GM10248 (cell line): Measurements from ENCODE around the gene ZSWIM5.

Source experiments
- CTCF ChIA-PET: fragments of 300-600 bp; sonication (Branson Sonifier 250); formaldehyde crosslinking; extraction: SDS; loops from one replicate; lab custom pipeline; 2021; ENCODE audit warnings: antibody characterized with exemption; lab: Yijun Ruan, JAX
- POLR2A ChIA-PET: fragments of 350-650 bp; sonication (Branson Sonifier 250); formaldehyde crosslinking; extraction: SDS; loops from one replicate; lab custom pipeline; 2020; ENCODE audit warnings: antibody characterized with exemption; lab: Yijun Ruan, JAX
- DNase-seq: peaks from one replicate; pipeline ENCODE4 v3.0.0; 2012; ENCODE audit errors: extremely low spot score
- CTCF ChIP-seq: IDR thresholded peaks from 2 replicates; pipeline ENCODE4 v1.5.1; 2012; ENCODE audit warnings: mild to moderate bottlenecking, low read depth; ENCODE audit errors: extremely low read depth, missing control alignments, control extremely low read depth

Gene ZSWIM5

DNA sequence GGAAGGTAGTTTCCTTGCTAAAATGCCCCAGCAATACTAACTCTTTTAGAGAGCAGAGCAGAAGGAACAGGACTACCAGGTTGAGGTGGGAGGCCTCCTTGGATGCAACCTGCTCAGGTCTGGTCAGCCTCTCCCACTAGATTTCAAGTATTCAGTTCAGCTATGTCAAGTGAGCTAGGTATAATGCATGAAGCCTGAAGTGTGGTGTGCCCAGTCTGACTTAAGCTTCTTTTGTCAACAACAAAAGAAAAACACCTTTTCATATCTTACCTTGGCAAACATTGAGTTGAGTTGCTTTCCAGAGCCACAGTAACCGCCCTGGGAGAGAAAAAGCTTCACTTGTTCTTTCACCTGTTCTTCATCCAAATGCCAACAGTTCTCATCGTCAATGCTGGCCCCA lies 146.6 kb downstream of the ZSWIM5 start:
- TF ChIP-seq CTCF, result no peak
- POLR2A ChIA-PET, result no interaction called here
- CTCF ChIA-PET, result interaction anchor here (1.0 to 1.7 kb wide), 2 partner anchors 9 to 33 kb away, joined by 3 to 4 read pairs; no protein-coding TSS in a partner anchor
- DNase-seq, result no peak

DNA sequence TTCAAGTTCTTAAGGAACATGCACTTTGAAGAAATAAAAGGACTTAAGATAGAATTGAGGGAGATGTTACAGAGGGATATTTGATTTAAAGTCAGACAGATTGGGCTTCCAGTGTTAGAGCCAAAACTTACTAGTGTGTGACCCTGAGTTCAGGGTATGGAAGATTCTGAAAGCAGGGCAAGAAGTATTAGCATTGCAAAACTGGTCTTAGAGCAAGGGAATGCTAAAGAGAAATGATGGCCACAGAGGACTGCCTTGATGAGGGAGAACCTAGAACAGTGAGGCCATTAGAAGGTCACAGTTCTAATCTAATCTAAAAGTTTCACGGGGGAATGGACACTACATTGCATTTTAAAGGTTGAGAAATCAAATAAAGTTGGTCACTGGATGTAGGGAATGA lies 148.9 kb downstream of the ZSWIM5 start:
- DNase-seq, result no peak
- ChIA-PET POLR2A (no interaction called here), CTCF (interaction anchor here (1.1 kb wide), 1 partner anchor 43 kb away, joined by 4 read pairs; no protein-coding TSS in a partner anchor)
- no peak for TF ChIP-seq CTCF

GRCh38 chr1:45051005-45051772 lies 155.2 kb downstream of the ZSWIM5 start:
- TF ChIP-seq CTCF, result no peak
- DNase-seq, result peak; percentile 32
- POLR2A ChIA-PET, result interaction anchor here (0.6 kb wide), 1 partner anchor 1156 kb away, joined by 4 read pairs; no protein-coding TSS in a partner anchor
- CTCF ChIA-PET, result interaction anchor here (0.7 to 1.6 kb wide), 7 partner anchors 9 to 252 kb away, joined by 3 to 5 read pairs (median 3); no protein-coding TSS in a partner anchor

- no peak for DNase-seq
- ChIA-PET CTCF (no interaction called here), POLR2A (no interaction called here)
- no peak for TF ChIP-seq CTCF
Observed at GRCh38 chr1:45047032-45047431, 159.4 kb downstream of the ZSWIM5 start.

GRCh38 chr1:45044916-45045315 lies 161.5 kb downstream of the ZSWIM5 start:
- ChIA-PET CTCF (interaction anchor here (2.0 kb wide), 1 partner anchor 27 kb away, joined by 7 read pairs; no protein-coding TSS in a partner anchor), POLR2A (no interaction called here)
- no peak for DNase-seq
- TF ChIP-seq CTCF, result no peak

DNA sequence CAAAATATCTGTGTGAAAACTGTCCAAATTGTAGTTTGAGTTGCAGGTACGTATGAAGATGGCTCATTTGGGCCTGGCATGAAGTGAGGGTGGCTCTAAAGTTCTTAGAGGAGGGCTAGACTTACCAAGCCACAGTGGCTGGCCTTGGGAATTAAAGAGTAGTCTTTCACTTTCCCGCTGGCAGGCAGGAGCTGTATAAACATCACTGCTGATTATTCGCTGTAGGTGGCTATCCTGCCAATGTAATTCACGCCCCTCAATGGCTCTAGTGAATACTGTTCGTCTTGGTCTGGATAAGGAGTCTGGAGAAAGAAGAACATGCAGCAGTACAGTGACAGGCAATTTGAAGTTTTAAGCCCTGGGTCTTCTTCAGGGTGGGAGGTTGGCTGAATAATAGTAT lies 163.3 kb downstream of the ZSWIM5 start:
- ChIA-PET POLR2A (no interaction called here), CTCF (interaction anchor here (2.0 to 2.1 kb wide), 2 partner anchors 25 to 261 kb away, joined by 4 to 7 read pairs; no protein-coding TSS in a partner anchor)
- no peak for TF ChIP-seq CTCF
- DNase-seq, result no peak
